Measurements from ENCODE around the gene ESAM. TPM values are rescaled to one million over a fixed set of nuclear protein-coding genes. Genes with fewer than 3 reads are reported as not detected.

ESAM gene
- polyA plus RNA-seq, 1 of the 3 experiments (the other 2 are of a cell fraction) = 1.3 TPM

DNA sequence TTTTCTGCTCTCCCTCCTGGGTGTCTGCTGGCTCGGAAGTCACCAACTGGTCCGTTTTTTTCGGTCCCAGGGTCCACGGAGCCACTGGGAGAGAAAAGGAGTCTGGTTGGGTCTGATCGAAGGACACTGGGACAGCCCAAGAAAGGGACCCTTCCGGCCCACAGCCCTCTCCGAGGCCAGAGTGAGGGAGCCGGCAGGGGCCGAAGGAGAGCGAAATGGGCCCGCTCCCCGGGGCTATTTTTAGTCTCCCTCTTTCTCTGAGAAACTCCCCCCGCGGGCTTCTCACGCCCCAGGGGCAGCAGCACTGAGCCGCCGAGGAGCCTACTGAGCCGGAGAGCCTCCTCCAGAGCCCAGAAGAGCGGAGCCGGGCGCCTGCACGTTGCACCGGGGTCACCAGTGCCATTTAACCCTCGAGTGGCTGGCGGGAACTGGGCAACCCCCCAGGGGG, 1.9 kb downstream of the ESAM start:
- Histone ChIP-seq H3K27me3 (ENCODE audit: insufficient read depth) (no peaks in the 10 kb centered on the region), H3K36me3 (replicated peaks in 1 of 2; ENCODE audit: control insufficient read depth in 1 of 2, insufficient read depth in 2 of 2, low read length in 1 of 2) (peaks cover 0 to 13% of the 10 kb centered on the region in 2 experiments), H3K79me2 (ENCODE audit: insufficient read depth) (peaks cover 1% of the 10 kb centered on the region; the same call in 1 of the 2 replicates), H4K20me1 (ENCODE audit: insufficient read depth) (peaks cover 5% of the 10 kb centered on the region; the same call in 1 of the 2 replicates), H3K4me1 (ENCODE audit: control insufficient read depth in 1 of 2, insufficient read depth in 2 of 2, low read depth in 1 of 2, low read length in 1 of 2) (peaks cover 0 to 13% of the 10 kb centered on the region in 2 experiments; a peak in 2 of 4 replicates), H3K9ac (no peak overlapping the region), H3K9me2 (no peaks in the 10 kb centered on the region), H3F3A (replicated peaks; ENCODE audit: insufficient read depth) (peaks cover 3% of the 10 kb centered on the region), H2AFZ (ENCODE audit: low read depth) (no peak overlapping the region), H3K4me3 (ENCODE audit: low read depth in 2 of 2, low read length in 1 of 2) (no peak overlapping the region), H3K27ac (ENCODE audit: low read depth in 2 of 2, low read length in 1 of 2) (no peak overlapping the region), H3K9me3 (no peaks in the 10 kb centered on the region), H3K4me2 (no peak overlapping the region)
- 90% methylated on average over 24 of the region's 25 CpGs for WGBS (ENCODE audit: low lambda C conversion rate)
- DNase-seq = peak; percentile 17
- CTCF ChIA-PET = interaction anchor here (0.8 to 5.7 kb wide), 4 partner anchors 15 to 1554 kb away, joined by 3 to 60 read pairs (median 19); no protein-coding TSS in a partner anchor
- POLR2A ChIA-PET = no interaction called here
- TF ChIP-seq TEAD4 (IDR thresholded peaks at IDR 0.05; ENCODE audit: borderline replicate concordance, insufficient read depth) (no peak), USF2 (IDR thresholded peaks at IDR 0.05; ENCODE audit: borderline replicate concordance, low read depth, low read length) (no peak), NFIC (IDR thresholded peaks at IDR 0.05; ENCODE audit: borderline replicate concordance) (no peak), GABPA (IDR thresholded peaks at IDR 0.05; ENCODE audit: low read depth) (no peak), YY1 (IDR thresholded peaks at IDR 0.05; ENCODE audit: low read depth) (no peak), TAF1 (IDR thresholded peaks at IDR 0.05; ENCODE audit: borderline replicate concordance, low read depth, low read length) (no peak), USF1 (IDR thresholded peaks at IDR 0.05; ENCODE audit: borderline replicate concordance, low read depth) (no peak), FOSL2 (IDR thresholded peaks at IDR 0.05; ENCODE audit: borderline replicate concordance, low read depth) (no peak), RFX5 (IDR thresholded peaks at IDR 0.05; ENCODE audit: low read length) (no peak), MXI1 (IDR thresholded peaks at IDR 0.05; ENCODE audit: low read depth, low read length) (no peak), EP300 (IDR thresholded peaks at IDR 0.05; ENCODE audit: borderline replicate concordance in 1 of 2, low read depth in 1 of 2, low read length in 1 of 2) (no peak), RXRA (IDR thresholded peaks at IDR 0.05; ENCODE audit: borderline replicate concordance, low read depth) (no peak), EZH2phosphoT487 (IDR thresholded peaks at IDR 0.05; ENCODE audit: borderline replicate concordance, low read depth) (no peak), RAD21 (IDR thresholded peaks at IDR 0.05; ENCODE audit: low read length) (no peak), RCOR1 (IDR thresholded peaks at IDR 0.05; ENCODE audit: low read length) (no peak)
- TF ChIP-seq, protein P1, sequence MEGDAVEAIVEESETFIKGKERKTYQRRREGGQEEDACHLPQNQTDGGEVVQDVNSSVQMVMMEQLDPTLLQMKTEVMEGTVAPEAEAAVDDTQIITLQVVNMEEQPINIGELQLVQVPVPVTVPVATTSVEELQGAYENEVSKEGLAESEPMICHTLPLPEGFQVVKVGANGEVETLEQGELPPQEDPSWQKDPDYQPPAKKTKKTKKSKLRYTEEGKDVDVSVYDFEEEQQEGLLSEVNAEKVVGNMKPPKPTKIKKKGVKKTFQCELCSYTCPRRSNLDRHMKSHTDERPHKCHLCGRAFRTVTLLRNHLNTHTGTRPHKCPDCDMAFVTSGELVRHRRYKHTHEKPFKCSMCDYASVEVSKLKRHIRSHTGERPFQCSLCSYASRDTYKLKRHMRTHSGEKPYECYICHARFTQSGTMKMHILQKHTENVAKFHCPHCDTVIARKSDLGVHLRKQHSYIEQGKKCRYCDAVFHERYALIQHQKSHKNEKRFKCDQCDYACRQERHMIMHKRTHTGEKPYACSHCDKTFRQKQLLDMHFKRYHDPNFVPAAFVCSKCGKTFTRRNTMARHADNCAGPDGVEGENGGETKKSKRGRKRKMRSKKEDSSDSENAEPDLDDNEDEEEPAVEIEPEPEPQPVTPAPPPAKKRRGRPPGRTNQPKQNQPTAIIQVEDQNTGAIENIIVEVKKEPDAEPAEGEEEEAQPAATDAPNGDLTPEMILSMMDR (IDR thresholded peaks at IDR 0.05) = no peak
